Skeletal muscle satellite cell (primary cell): ENCODE data around the gene IFNL3.

Experiments
- H3K27me3 ChIP-seq: 2 replicates; pipeline ENCODE4 v1.7.0; 2013; ENCODE audit warnings: low read length; ENCODE audit not compliant: control insufficient read depth, insufficient read depth
- H3K36me3 ChIP-seq: 2 replicates; pipeline ENCODE4 v1.7.0; 2013; ENCODE audit warnings: mild to moderate bottlenecking, control low read depth, low read length; ENCODE audit not compliant: insufficient read depth
- H3K4me1 ChIP-seq: 2 replicates; pipeline ENCODE4 v1.7.0; 2013; ENCODE audit warnings: low read length; ENCODE audit not compliant: control insufficient read depth, insufficient read depth
- H3K4me2 ChIP-seq: 2 replicates; pipeline ENCODE4 v1.7.0; 2013; ENCODE audit warnings: mild to moderate bottlenecking, low read length
- H3K4me3 ChIP-seq: 2 replicates; pipeline ENCODE4 v1.7.0; 2013; ENCODE audit warnings: low read length
- H3K9ac ChIP-seq: 2 replicates; pipeline ENCODE4 v1.7.0; 2013; ENCODE audit warnings: mild to moderate bottlenecking, low read depth, low read length, moderate library complexity
- H3K9me3 ChIP-seq: replicated peaks from 2 replicates; pipeline ENCODE4 v1.7.0; 2013; ENCODE audit warnings: mild to moderate bottlenecking, control low read depth, low read length

The IFNL3 gene

GRCh38 chr19:39196320-39196719, 48.5 kb downstream of the IFNL3 start:
- H3K4me1 ChIP-seq = peaks cover 3% of the 10 kb centered on the region
- no peaks in the 10 kb centered on the region for H3K36me3 ChIP-seq
- no peak overlapping the region for H3K4me3 ChIP-seq
- no peaks in the 10 kb centered on the region for H3K9me3 ChIP-seq
- H3K27me3 ChIP-seq = peaks cover 73% of the 10 kb centered on the region
- no peak overlapping the region for H3K9ac ChIP-seq
- H3K4me2 ChIP-seq = no peak overlapping the region

- H3K4me1 ChIP-seq = peaks cover 3% of the 10 kb centered on the region
- no peak overlapping the region for H3K9ac ChIP-seq
- H3K9me3 ChIP-seq = no peaks in the 10 kb centered on the region
- no peak overlapping the region for H3K4me3 ChIP-seq
- no peak overlapping the region for H3K4me2 ChIP-seq
- H3K36me3 ChIP-seq = no peaks in the 10 kb centered on the region
- peaks cover 71% of the 10 kb centered on the region for H3K27me3 ChIP-seq
Measured at GRCh38 chr19:39195755-39196154, 49.1 kb downstream of the IFNL3 start.

- Histone ChIP-seq H3K4me1 (peaks cover 3% of the 10 kb centered on the region), H3K9me3 (no peaks in the 10 kb centered on the region), H3K4me2 (no peak overlapping the region), H3K36me3 (no peaks in the 10 kb centered on the region), H3K27me3 (peaks cover 69% of the 10 kb centered on the region), H3K9ac (no peak overlapping the region), H3K4me3 (no peak overlapping the region)
Measured at GRCh38 chr19:39194832-39195542, 49.8 kb downstream of the IFNL3 start.

DNA sequence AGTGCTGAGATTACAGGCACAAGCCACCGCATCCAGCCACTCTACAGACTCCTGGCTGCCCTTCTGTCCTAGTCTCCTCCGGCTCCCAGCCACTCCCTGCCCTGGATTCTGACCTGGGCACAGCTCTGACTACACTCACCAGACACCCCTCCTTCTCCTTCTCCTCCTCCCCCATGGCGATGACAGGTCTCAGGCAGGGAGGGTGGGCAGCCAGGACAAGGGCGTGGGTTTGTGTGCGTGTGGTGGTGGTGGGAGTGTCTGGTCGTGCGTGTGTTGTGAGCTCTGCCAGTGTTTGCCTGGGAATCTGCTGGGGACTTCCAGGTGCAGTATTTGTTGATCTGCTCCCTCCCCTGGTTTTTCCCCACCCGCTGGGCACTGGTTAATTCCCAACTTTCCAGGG, 51.0 kb downstream of the IFNL3 start:
- peaks cover 66% of the 10 kb centered on the region for H3K27me3 ChIP-seq

More for the DNA sequence above, 51.0 kb downstream of the IFNL3 start:
- no peaks in the 10 kb centered on the region for H3K36me3 ChIP-seq
- no peak overlapping the region for H3K4me2 ChIP-seq
- no peak overlapping the region for H3K4me3 ChIP-seq
- H3K9ac ChIP-seq = no peak overlapping the region
- no peaks in the 10 kb centered on the region for H3K9me3 ChIP-seq
- H3K4me1 ChIP-seq = no peaks in the 10 kb centered on the region
